H1 (cell line): Measurements from ENCODE around the gene KRABD2.

Experiments
- CTCF ChIP-seq, 3 experiments: IDR thresholded peaks; 1 replicate in 2 of 3; 2 replicates in 1 of 3; pipeline versions ENCODE4 v1.5.1 to v1.6.1; 2011; ENCODE audit warnings: low read length in 3 of 3, mild to moderate bottlenecking in 3 of 3, inconsistent platforms in 2 of 3, low read depth in 1 of 3, moderate library complexity in 1 of 3; ENCODE audit not compliant: insufficient read depth in 1 of 3; ENCODE audit errors: control extremely low read depth in 1 of 3
- RBBP5 ChIP-seq: IDR thresholded peaks from 2 replicates; pipeline ENCODE4 v1.7.1; 2012; ENCODE audit warnings: low read depth, mild to moderate bottlenecking, inconsistent platforms, low read length, moderate library complexity, borderline replicate concordance

The KRABD2 gene

GRCh38 chr17:8420041-8420934 is 43.8 kb upstream of the KRABD2 start (continued):
- TF ChIP-seq CTCF (IDR thresholded peaks at IDR 0.05; ENCODE audit: control extremely low read depth in 1 of 3, insufficient read depth in 1 of 3, low read depth in 1 of 3, low read length in 3 of 3) (no peak), RBBP5 (no peak)
